Right lobe of liver (tissue), 6 donors: ENCODE measurements around the gene GYS2. TPM values are rescaled to one million over a fixed set of nuclear protein-coding genes. Genes with fewer than 3 reads are reported as not detected.

Experiments
- ATAC-seq, 4 donors: fragments of 200-7000 bp; cut with Tn5 transposase; one replicate each; pipeline ENCODE4 v1.9.1; 2020; ENCODE audit warnings: mild to moderate bottlenecking in 4 of 4, moderate library complexity in 4 of 4
- DNase-seq, 3 donors: peaks; one replicate each; pipeline ENCODE4 v3.0.0-alpha.2; 2020
- H3K27ac ChIP-seq, 3 donors: fragments of 200-600 bp; one replicate each; pipeline ENCODE4 v1.8.0; 2022
- H3K27me3 ChIP-seq, 2 donors: fragments of 200-600 bp; one replicate each; pipeline ENCODE4 v1.8.0; 2022
- H3K36me3 ChIP-seq, 4 donors: fragments of 200-600 bp; sonication (generic) in 1 of 4; one replicate each; pipeline versions ENCODE4 v1.5.1 to v1.8.0; 2017 to 2022; ENCODE audit warnings: control low read depth in 1 of 4
- H3K4me1 ChIP-seq, 4 donors: fragments of 200-600 bp; sonication (generic) in 1 of 4; one replicate each; pipeline versions ENCODE4 v1.5.1 to v1.8.0; 2017 to 2022; ENCODE audit warnings: control low read depth in 1 of 4
- H3K4me3 ChIP-seq, 3 donors: fragments of 200-600 bp; one replicate each; pipeline ENCODE4 v1.8.0; 2022
- H3K9me3 ChIP-seq, 4 donors: fragments of 200-600 bp; sonication (generic) in 1 of 4; one replicate each; pipeline versions ENCODE4 v1.5.1 to v1.8.0; 2017 to 2022; ENCODE audit warnings: control low read depth in 1 of 4
- CTCF ChIP-seq, 4 donors: fragments of 200-600 bp in 3 of 4; fragments of 450-650 bp in 1 of 4; IDR thresholded peaks; one replicate each; pipeline versions ENCODE4 v1.5.1 to v1.8.0; 2016 to 2022; ENCODE audit warnings: antibody characterized with exemption in 4 of 4, mild to moderate bottlenecking in 2 of 4
- POLR2A ChIP-seq: fragments of 450-650 bp; IDR thresholded peaks from one replicate; pipeline ENCODE4 v1.6.1; 2017; ENCODE audit warnings: antibody characterized with exemption, mild to moderate bottlenecking
- WGBS: methylation state at CpG from one replicate; pipeline ENCODE4 v1.1.6; 2018; ENCODE audit warnings: low coverage, low lambda C conversion rate; ENCODE audit not compliant: insufficient coverage; ENCODE audit errors: missing lambda C conversion rate; 5-methylcytosine and 5-hydroxymethylcytosine counted together
- intact Hi-C, 2 donors: fragments of 100-400 bp; cut with DNase I; formaldehyde crosslinking; loops; one replicate each; pipeline versions ENCODE4 v1.11.2 to v1.14.1; 2022
- total RNA-seq, 6 experiments: library from RNA; depleted of rRNA in 2 of 6; stranded (reverse); fragments of >200 nt in 2 of 6; fragmentation: NEBNext Ultra II Directional in 3 of 6; extraction: Animal tissue kit (Norgen Biotek cat#: 25700) in 3 of 6; gene quantifications; one replicate each; pipeline versions ENCODE4 v1.1.0 to v1.2.4, GENCODE V29; 2016 to 2023
- donor health status: DM: no; HTN: yes; CAD: no.
- donor health status: DM: no; HTN: no; CAD: no.
- donor health status: DM: no; HTN: no; CAD: no.
- donor health status: DM: no; HTN: yes; CAD: no.
- donor health status: DM: no; HTN: yes; CAD: no.

The GYS2 gene
- total RNA-seq, 6 experiments from 2014 or later = 28.4 to 72.4 (median 47.1) TPM

GRCh38 chr12:21558100-21558679 is 46.5 kb downstream of the GYS2 start:
- no peak overlapping the region for H3K4me3 ChIP-seq
- no peak overlapping the region for H3K27ac ChIP-seq
- intact Hi-C loops = no loop called here
- H3K36me3 ChIP-seq = peaks cover 0 to 38% (median 2%) of the 10 kb centered on the region in 4 donors
- H3K4me1 ChIP-seq = peaks cover 0 to 18% (median 6%) of the 10 kb centered on the region in 4 donors
- DNase-seq (no peak), ATAC-seq (no peak)
- no peak for TF ChIP-seq POLR2A
- no peak for TF ChIP-seq CTCF (IDR thresholded peaks at IDR 0.05)
- no peaks in the 10 kb centered on the region for H3K27me3 ChIP-seq
- 85% methylated on average over 9 of the region's 9 CpGs for WGBS
- no peaks in the 10 kb centered on the region for H3K9me3 ChIP-seq

DNA sequence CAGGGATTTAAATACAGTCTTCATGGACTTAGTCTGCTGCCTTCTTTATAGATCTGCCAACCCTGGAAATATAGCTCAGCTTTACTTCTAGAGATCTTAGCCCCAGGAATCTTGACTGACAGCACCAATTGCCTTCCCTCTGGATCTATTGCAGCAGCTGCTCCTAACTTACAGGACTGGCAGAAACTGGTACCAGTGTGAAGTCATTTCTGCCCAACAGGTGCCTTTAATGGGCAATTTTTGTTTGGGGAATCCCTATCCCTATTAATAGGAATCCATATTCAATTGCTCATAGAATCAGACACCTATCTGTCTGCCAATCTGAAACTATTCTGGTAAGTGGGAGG is 51.3 kb downstream of the GYS2 start:
- H3K4me3 ChIP-seq = no peak overlapping the region
- H3K9me3 ChIP-seq = no peaks in the 10 kb centered on the region
- no peak for TF ChIP-seq CTCF (IDR thresholded peaks at IDR 0.05)
- no peak for TF ChIP-seq POLR2A
- intact Hi-C loops = no loop called here
- ATAC-seq (no peak), DNase-seq (no peak)
- peaks cover 0 to 28% (median 0%) of the 10 kb centered on the region in 4 donors for H3K36me3 ChIP-seq
- H3K27me3 ChIP-seq = no peaks in the 10 kb centered on the region
- H3K27ac ChIP-seq = no peak overlapping the region
- H3K4me1 ChIP-seq = no peaks in the 10 kb centered on the region

- no peak for TF ChIP-seq CTCF (IDR thresholded peaks at IDR 0.05)
- no peak for TF ChIP-seq POLR2A
These were observed 51.9 kb downstream of the GYS2 start for GRCh38 chr12:21552635-21553328.

DNA sequence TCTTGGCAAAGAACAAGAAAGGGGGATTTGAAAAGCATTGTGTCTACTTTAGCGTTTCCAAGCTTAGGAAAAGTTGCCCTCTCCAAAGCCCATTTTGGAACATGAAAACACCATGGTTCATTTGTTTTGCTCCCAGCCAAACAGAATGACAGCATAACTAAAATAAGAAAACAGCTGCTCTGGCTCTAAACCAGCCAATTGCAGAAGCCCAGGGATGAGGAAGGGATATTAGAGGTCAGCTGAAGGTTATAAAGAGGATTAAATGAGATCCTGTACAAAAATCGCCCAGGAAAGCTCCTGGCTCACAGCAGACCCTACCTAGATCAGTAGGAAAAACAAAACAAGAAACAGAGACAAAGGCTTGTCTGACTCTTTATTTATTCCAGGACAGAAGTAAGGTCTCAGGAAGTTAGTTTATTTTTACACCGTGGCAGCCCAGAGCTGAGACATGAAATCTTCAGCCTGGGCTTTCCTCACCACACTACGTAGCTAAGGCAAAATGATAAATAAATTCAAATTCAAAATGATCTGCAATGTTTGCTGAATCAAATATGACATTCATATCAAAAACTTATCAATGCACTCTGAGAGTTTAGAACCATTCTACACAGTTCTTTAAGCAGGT is 52.7 kb downstream of the GYS2 start:
- H3K4me3 ChIP-seq = no peak overlapping the region
- H3K9me3 ChIP-seq = no peaks in the 10 kb centered on the region
- peaks cover 0 to 17% (median 0%) of the 10 kb centered on the region in 4 donors for H3K36me3 ChIP-seq
- DNase-seq (no peak), ATAC-seq (no peak)
- no peaks in the 10 kb centered on the region for H3K4me1 ChIP-seq
- intact Hi-C loops = no loop called here
- no peak overlapping the region for H3K27ac ChIP-seq
- WGBS = 49% methylated on average over 3 of the region's 4 CpGs
- no peaks in the 10 kb centered on the region for H3K27me3 ChIP-seq
- no peak for TF ChIP-seq POLR2A
- no peak for TF ChIP-seq CTCF (IDR thresholded peaks at IDR 0.05)

More at GRCh38 chr12:21552635-21553328, 51.9 kb downstream of the GYS2 start:
- no peaks in the 10 kb centered on the region for H3K4me1 ChIP-seq
- H3K27ac ChIP-seq = no peak overlapping the region
- H3K4me3 ChIP-seq = no peak overlapping the region
- DNase-seq (no peak), ATAC-seq (no peak)
- H3K36me3 ChIP-seq = peaks cover 0 to 22% (median 0%) of the 10 kb centered on the region in 4 donors
- no peaks in the 10 kb centered on the region for H3K9me3 ChIP-seq
- intact Hi-C loops = no loop called here
- WGBS = 67% methylated on average over 5 of the region's 6 CpGs
- no peaks in the 10 kb centered on the region for H3K27me3 ChIP-seq
